Ishikawa (cell line): Measurements from ENCODE around the gene MEFV.

Experiments
- CEBPB ChIP-seq: IDR thresholded peaks from 2 replicates; pipeline ENCODE4 v1.6.1; 2012
- EP300 ChIP-seq: IDR thresholded peaks from 2 replicates; pipeline ENCODE4 v1.6.1; 2012; ENCODE audit warnings: borderline replicate concordance
- MAX ChIP-seq: IDR thresholded peaks from 2 replicates; pipeline ENCODE4 v1.6.1; 2012
- NFIC ChIP-seq: IDR thresholded peaks from 2 replicates; pipeline ENCODE4 v1.6.1; 2012
- RAD21 ChIP-seq: IDR thresholded peaks from 2 replicates; pipeline ENCODE4 v1.6.1; 2012; ENCODE audit warnings: low read depth
- REST ChIP-seq: IDR thresholded peaks from 2 replicates; pipeline ENCODE4 v1.6.1; 2012; ENCODE audit warnings: low read depth, mild to moderate bottlenecking
- TAF1 ChIP-seq: IDR thresholded peaks from 2 replicates; pipeline ENCODE4 v1.6.1; 2012; ENCODE audit warnings: low read depth, mild to moderate bottlenecking
- TCF12 ChIP-seq: IDR thresholded peaks from 2 replicates; pipeline ENCODE4 v1.6.1; 2012; ENCODE audit warnings: low read depth
- USF1 ChIP-seq: IDR thresholded peaks from 2 replicates; pipeline ENCODE4 v1.6.1; 2012
- YY1 ChIP-seq: IDR thresholded peaks from 2 replicates; pipeline ENCODE4 v1.6.1; 2012; ENCODE audit warnings: low read depth
- ZBTB7A ChIP-seq: IDR thresholded peaks from 2 replicates; pipeline ENCODE4 v1.6.1; 2012; ENCODE audit warnings: low read depth

- no peak for TF ChIP-seq REST
- TF ChIP-seq EP300 = 0 out of 2 replicates have a peak, but pooled peaks have one; percentile 13
- TF ChIP-seq CEBPB = no peak
- TF ChIP-seq NFIC = no peak
- TF ChIP-seq USF1 = peak; percentile 93
- TF ChIP-seq YY1 = peak; percentile 62; the same call in 1 of the 2 replicates
- peak; percentile 62 for TF ChIP-seq TAF1
- no peak for TF ChIP-seq RAD21
- TF ChIP-seq MAX = peak; percentile 93
- TF ChIP-seq ZBTB7A = no peak
- TF ChIP-seq TCF12 = peak; percentile 40
These were observed 26.5 kb upstream of the MEFV start, which contains the start of gene ZNF263 for GRCh38 chr16:3282730-3283542.
